WI38 (cell line): Measurements from ENCODE around the gene EEF2.
"Not testable (repeated sequence)": the region's sequence is repeated elsewhere in the genome, so short reads cannot be mapped to it uniquely, and the experiment has no call there.

ENCODE experiments used
- H3K4me3 ChIP-seq: 2 replicates; pipeline ENCODE4 v1.5.1; 2011; ENCODE audit warnings: low read depth, mild to moderate bottlenecking, control low read depth, low read length
- TF ChIP-seq, protein P1 (sequence below): IDR thresholded peaks from 2 replicates; pipeline ENCODE4 v1.5.1; 2012; ENCODE audit warnings: low read depth, mild to moderate bottlenecking, control low read depth, low read length

The EEF2 gene

DNA sequence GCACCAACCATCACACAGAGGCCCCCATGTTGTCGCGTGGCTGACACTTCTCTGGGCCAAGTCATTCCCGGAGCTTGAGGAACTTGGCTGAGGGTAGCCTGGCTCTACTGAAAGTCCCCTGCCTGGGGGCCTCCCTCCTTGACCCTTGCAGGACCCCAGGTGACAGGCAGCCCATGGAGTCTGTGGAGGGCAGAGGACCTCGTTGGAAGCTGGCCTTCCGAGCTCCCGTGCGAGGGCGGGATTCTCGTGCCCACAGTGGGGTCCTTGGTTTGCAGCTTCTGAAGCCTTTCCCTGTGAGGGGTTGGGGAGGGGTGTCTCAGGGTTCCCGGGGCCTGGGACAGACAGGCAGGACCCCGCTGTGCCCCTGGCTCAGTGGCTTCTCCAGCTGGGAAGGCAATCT, 36.0 kb downstream of the EEF2 start:
- no peak overlapping the region for H3K4me3 ChIP-seq
- TF ChIP-seq, protein P1, sequence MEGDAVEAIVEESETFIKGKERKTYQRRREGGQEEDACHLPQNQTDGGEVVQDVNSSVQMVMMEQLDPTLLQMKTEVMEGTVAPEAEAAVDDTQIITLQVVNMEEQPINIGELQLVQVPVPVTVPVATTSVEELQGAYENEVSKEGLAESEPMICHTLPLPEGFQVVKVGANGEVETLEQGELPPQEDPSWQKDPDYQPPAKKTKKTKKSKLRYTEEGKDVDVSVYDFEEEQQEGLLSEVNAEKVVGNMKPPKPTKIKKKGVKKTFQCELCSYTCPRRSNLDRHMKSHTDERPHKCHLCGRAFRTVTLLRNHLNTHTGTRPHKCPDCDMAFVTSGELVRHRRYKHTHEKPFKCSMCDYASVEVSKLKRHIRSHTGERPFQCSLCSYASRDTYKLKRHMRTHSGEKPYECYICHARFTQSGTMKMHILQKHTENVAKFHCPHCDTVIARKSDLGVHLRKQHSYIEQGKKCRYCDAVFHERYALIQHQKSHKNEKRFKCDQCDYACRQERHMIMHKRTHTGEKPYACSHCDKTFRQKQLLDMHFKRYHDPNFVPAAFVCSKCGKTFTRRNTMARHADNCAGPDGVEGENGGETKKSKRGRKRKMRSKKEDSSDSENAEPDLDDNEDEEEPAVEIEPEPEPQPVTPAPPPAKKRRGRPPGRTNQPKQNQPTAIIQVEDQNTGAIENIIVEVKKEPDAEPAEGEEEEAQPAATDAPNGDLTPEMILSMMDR = no peak

DNA sequence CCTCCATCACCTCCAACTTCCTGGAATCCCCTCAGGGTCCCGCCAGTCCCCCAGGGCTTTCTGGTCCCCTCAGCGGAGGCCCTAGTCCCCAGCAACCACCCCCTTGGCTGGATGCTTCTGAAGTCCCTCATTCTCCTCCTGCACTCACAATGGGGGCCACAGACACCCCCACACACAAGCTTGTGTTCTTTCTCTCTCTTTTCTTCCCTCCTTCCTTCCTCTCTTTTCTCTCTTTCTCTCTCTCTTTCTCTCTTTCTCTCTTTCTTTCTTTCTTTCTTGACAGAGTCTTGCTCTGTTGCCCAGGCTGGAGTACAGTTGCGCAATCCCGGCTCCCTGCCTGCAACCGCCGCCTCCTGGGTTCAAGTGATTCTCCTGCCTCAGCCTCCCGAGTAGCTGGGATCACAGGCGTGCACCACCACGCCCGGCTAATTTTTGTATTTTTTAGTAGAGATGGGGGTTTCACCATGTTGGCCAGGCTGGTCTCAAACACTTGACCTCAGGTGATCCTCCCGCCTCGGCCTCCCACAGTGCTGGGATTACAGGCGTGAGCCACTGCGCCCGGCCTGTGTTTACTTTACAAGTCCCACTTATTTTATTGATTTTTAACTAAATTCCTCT, 37.8 kb downstream of the EEF2 start:
- H3K4me3 ChIP-seq = not testable (repeated sequence)

DNA sequence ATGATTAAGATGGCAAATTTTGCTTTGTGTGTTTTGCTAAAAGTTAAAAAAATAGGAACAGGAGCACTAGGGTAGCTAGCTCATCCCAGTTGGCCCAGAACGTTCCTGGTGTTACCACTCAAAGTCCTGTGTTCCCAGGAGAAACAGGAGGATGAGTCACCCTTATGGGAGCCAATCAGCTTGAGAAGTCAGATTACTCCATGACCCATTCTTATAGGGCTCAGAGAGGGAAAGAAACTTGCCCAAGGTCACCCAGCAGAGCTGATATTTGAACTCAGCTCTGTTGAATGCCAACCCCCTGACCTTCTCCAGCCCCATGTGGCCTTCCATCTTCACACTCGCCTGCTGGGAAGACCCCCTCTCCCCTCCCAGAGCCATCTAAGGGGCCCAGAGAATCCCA, 39.4 kb downstream of the EEF2 start:
- TF ChIP-seq, protein P1 = no peak
- no peak overlapping the region for H3K4me3 ChIP-seq

DNA sequence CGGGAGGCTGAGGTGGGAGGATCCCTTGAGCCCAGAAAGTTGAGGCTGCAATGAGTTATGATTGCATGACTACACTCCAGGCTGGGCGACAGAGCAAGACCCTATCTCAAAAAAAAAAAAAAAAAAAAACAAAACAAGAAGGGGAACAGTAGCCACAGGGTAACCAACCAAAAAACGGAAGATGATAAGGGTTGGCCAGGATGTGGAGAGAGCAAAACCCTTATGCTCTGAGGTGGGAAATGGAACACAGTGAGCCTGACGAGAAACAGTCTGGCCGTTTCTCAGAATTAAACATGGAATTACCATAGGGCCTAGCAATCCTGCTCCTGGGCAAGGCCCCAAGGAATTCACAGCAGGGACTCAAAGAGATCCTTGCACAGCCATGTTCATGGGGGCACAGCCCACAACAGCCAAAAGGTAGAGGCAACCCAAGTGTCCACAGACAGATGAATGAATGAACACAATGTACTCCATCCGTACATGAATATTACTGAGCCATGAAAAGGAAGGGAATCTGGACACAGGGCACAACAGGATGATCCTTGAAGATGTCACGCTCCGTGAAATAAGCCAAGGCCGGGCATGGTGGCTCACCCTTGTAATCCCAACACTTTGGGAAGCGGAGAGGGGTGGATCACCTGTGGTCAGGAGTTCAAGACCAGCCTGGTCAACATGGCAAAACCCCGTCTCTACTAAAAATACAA, 41.1 kb downstream of the EEF2 start:
- TF ChIP-seq, protein P1 = no peak
- no peak overlapping the region for H3K4me3 ChIP-seq

DNA sequence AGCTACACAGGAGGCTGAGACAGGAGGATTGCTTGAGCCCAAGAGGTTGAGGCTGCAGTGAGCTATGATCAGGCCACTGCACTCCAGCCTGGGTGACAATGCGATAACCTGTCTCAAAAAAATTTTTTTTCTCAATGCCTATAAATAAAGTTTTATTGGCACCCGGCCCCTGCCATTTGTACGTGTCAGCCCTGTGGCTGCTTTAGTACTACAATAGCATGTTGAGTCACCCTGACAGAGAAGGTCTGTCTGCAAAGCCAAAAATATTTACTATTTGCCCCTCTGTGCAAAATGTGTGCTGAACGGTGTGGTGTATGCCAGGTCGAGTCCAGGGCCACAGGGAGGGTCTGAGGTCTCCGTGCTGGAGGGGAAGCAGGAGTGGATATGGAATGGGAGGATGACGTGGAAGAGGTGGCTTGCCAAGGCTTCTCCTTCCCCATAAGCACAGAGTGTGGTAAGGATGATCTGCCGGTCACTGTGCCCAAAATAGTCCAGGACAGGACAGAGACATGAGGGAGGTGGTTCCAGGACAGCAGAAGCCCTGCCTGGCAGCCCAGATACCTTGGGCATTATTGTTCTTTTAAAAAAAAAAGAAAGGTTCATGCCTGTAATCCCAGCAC, 42.4 kb downstream of the EEF2 start:
- TF ChIP-seq, protein P1 = no peak
- no peak overlapping the region for H3K4me3 ChIP-seq

DNA sequence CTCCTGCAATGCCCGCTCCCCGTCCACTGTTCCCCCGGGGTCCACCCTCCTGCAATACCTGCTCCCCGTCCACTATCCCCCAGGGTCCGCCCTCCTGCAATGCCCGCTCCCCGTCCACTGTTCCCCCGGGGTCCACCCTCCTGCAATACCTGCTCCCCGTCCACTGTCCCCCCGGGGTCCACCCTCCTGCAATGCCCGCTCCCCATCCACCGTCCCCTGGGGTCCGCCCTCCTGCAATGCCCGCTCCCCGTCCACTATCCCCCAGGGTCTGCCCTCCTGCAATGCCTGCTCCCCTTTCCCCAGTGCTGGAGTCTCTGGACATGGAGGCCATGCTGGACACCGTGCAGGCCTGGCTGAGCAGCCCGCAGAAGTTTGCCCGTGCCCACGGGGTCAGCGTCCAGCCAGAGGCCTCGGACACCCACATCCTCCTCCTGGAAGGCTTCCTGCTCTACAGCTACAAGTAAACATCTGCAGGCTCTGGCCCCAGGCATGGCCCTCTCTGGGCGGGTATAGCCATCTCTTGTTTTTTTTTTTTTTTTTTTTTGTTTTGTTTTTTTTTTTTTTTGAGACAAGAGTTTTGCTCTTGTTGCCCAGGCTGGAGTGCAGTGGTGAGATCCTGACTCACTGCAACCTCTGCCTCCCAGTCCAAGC, 46.8 kb downstream of the EEF2 start:
- H3K4me3 ChIP-seq = not testable (repeated sequence)

DNA sequence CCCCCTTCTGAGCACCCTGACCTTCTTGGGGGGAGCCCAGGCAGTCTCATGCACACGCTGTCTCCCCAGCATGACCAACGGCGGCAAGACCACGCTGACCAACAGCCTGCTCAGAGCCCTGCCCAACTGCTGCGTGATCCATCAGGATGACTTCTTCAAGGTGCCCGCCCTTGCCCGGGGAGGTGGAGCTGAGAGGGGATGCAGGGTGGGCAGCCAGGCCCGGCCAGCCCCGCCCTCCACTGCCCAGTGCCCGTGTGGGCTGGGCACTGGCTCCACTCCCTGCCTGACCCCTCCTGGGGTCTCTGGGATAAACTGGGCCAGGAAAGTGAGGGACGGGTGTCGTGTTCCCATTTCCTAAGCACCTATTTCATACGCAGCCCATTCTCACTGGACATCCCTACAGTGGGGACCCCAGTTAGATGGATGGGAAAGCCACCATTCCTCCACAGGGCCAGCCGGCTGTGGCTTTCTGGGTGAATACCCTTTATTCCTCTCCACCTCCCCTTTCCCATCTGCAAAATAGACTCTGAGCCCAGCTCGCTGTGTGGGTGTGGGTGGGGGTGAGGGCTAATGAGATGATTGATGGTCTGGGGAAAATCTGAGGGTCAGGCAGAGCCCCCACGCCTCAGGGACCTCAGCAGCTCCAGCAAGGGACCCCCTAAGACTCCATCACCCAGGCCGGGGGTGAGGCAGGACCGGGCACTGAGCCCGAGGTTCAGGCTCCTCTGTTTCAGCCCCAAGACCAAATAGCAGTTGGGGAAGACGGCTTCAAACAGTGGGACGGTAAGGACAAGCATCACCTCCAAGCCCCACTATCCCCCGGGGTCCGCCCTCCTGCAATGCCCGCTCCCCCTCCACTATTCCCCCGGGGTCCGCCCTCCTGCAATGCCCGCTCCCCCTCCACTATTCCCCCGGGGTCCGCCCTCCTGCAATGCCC, 48.5 kb downstream of the EEF2 start:
- TF ChIP-seq, protein P1 = no peak
- no peak overlapping the region for H3K4me3 ChIP-seq
